BLaER1 treated with 17β-estradiol and CSF1 and Interleukin-3, amounts not matched to agents 10 nM and 100 nM (cell line): ENCODE measurements around the gene TENM4.

Source experiments
- H3K27ac ChIP-seq, 11 experiments: shearing (Covaris generic); formaldehyde crosslinking; 2 replicates each; pipeline ENCODE4 v1.8.1; 2022
- H3K27me3 ChIP-seq, 11 experiments: shearing (Covaris generic); formaldehyde crosslinking; 2 replicates each; pipeline ENCODE4 v1.8.1; 2022
- H3K36me3 ChIP-seq, 11 experiments: shearing (Covaris generic); formaldehyde crosslinking; 2 replicates each; pipeline ENCODE4 v1.8.1; 2022
- H3K4me1 ChIP-seq, 10 experiments: shearing (Covaris generic); formaldehyde crosslinking; 2 replicates each; pipeline ENCODE4 v1.8.1; 2022
- H3K4me2 ChIP-seq, 11 experiments: shearing (Covaris generic); formaldehyde crosslinking; 2 replicates each; pipeline ENCODE4 v1.8.1; 2022
- H3K4me3 ChIP-seq, 10 experiments: shearing (Covaris generic); formaldehyde crosslinking; 2 replicates each; pipeline ENCODE4 v1.8.1; 2022
- H3K9ac ChIP-seq, 11 experiments: shearing (Covaris generic); formaldehyde crosslinking; 2 replicates each; pipeline ENCODE4 v1.8.1; 2022
- H3K9me3 ChIP-seq, 11 experiments: shearing (Covaris generic); formaldehyde crosslinking; replicated peaks in 1 of 11; 2 replicates each; pipeline ENCODE4 v1.8.1; 2022
- H4K20me1 ChIP-seq, 11 experiments: shearing (Covaris generic); formaldehyde crosslinking; 2 replicates each; pipeline ENCODE4 v1.8.1; 2022
- Cebpa-rat ChIP-seq, 11 experiments: shearing (Covaris generic); IDR thresholded peaks; 2 replicates each; pipeline ENCODE4 v1.8.1; 2022

Gene TENM4

GRCh38 chr11:78943841-78944240 is 497.0 kb downstream of the TENM4 start:
- no peaks in the 10 kb centered on the region; a peak in 1 of 22 replicates for H3K36me3 ChIP-seq
- no peaks in the 10 kb centered on the region for H3K27me3 ChIP-seq
- TF ChIP-seq Cebpa-rat (IDR thresholded peaks at IDR 0.05), result no peak
- H3K4me2 ChIP-seq, result no peak overlapping the region
- H3K9ac ChIP-seq, result no peak overlapping the region
- no peaks in the 10 kb centered on the region for H4K20me1 ChIP-seq
- H3K27ac ChIP-seq, result no peak overlapping the region
- H3K9me3 ChIP-seq, result peaks cover 0 to 16% (median 5%) of the 10 kb centered on the region in 11 experiments; a peak in 7 of 22 replicates
- H3K4me1 ChIP-seq, result peaks cover 0 to 7% (median 7%) of the 10 kb centered on the region in 10 experiments; a peak in 11 of 20 replicates
- no peak overlapping the region for H3K4me3 ChIP-seq

GRCh38 chr11:78943154-78943553 is 497.7 kb downstream of the TENM4 start:
- no peak overlapping the region for H3K4me3 ChIP-seq
- H3K4me1 ChIP-seq, result peaks cover 0 to 12% (median 10%) of the 10 kb centered on the region in 10 experiments; a peak in 11 of 20 replicates
- no peak overlapping the region for H3K9ac ChIP-seq
- H3K27me3 ChIP-seq, result no peaks in the 10 kb centered on the region
- H3K9me3 ChIP-seq, result peaks cover 0 to 16% (median 5%) of the 10 kb centered on the region in 11 experiments; a peak in 7 of 22 replicates
- H3K4me2 ChIP-seq, result no peak overlapping the region
- H4K20me1 ChIP-seq, result no peaks in the 10 kb centered on the region
- H3K36me3 ChIP-seq, result no peaks in the 10 kb centered on the region; a peak in 1 of 22 replicates
- no peak for TF ChIP-seq Cebpa-rat (IDR thresholded peaks at IDR 0.05)
- no peak overlapping the region for H3K27ac ChIP-seq

- no peak overlapping the region for H3K9ac ChIP-seq
- H3K36me3 ChIP-seq, result no peaks in the 10 kb centered on the region; a peak in 1 of 22 replicates
- H3K4me2 ChIP-seq, result no peak overlapping the region
- H3K27me3 ChIP-seq, result no peaks in the 10 kb centered on the region
- H3K27ac ChIP-seq, result no peak overlapping the region
- no peak overlapping the region for H3K4me3 ChIP-seq
- H3K4me1 ChIP-seq, result peaks cover 0 to 12% (median 10%) of the 10 kb centered on the region in 10 experiments; a peak in 13 of 20 replicates
- H3K9me3 ChIP-seq, result peaks cover 0 to 8% (median 5%) of the 10 kb centered on the region in 11 experiments; a peak in 7 of 22 replicates
- no peaks in the 10 kb centered on the region for H4K20me1 ChIP-seq
- no peak for TF ChIP-seq Cebpa-rat (IDR thresholded peaks at IDR 0.05)
Observed at GRCh38 chr11:78941226-78941851, 499.5 kb downstream of the TENM4 start.

GRCh38 chr11:78940500-78941225 is 500.2 kb downstream of the TENM4 start:
- no peak overlapping the region for H3K4me3 ChIP-seq
- peaks cover 0 to 1% (median 0%) of the 10 kb centered on the region in 11 experiments; a peak in 1 of 22 replicates for H3K9me3 ChIP-seq
- H3K36me3 ChIP-seq, result no peaks in the 10 kb centered on the region
- H3K4me2 ChIP-seq, result no peak overlapping the region
- no peaks in the 10 kb centered on the region for H3K27me3 ChIP-seq
- H4K20me1 ChIP-seq, result no peaks in the 10 kb centered on the region
- no peak overlapping the region for H3K9ac ChIP-seq
- H3K4me1 ChIP-seq, result peaks cover 5 to 18% (median 13%) of the 10 kb centered on the region in 10 experiments; a peak in 19 of 20 replicates
- TF ChIP-seq Cebpa-rat (IDR thresholded peaks at IDR 0.05), result no peak
- H3K27ac ChIP-seq, result no peak overlapping the region

- Histone ChIP-seq H3K36me3 (no peaks in the 10 kb centered on the region), H3K27ac (no peak overlapping the region), H3K9ac (no peak overlapping the region), H4K20me1 (no peaks in the 10 kb centered on the region), H3K4me3 (no peak overlapping the region), H3K4me2 (peak overlapping the region in 9 of 11 experiments; percentile 0 to 56 (median 37); a peak in 15 of 22 replicates), H3K4me1 (peaks cover 10 to 26% (median 18%) of the 10 kb centered on the region in 10 experiments; a peak in 19 of 20 replicates), H3K27me3 (no peaks in the 10 kb centered on the region), H3K9me3 (no peaks in the 10 kb centered on the region)
- no peak for TF ChIP-seq Cebpa-rat (IDR thresholded peaks at IDR 0.05)
Observed at GRCh38 chr11:78938971-78939370, 501.9 kb downstream of the TENM4 start.

- no peaks in the 10 kb centered on the region for H4K20me1 ChIP-seq
- no peak for TF ChIP-seq Cebpa-rat (IDR thresholded peaks at IDR 0.05)
- no peaks in the 10 kb centered on the region for H3K9me3 ChIP-seq
Observed at GRCh38 chr11:78938036-78938435, 502.8 kb downstream of the TENM4 start.

GRCh38 chr11:78935398-78936068 is 505.3 kb downstream of the TENM4 start:
- Histone ChIP-seq H3K4me1 (peaks cover 10 to 26% (median 18%) of the 10 kb centered on the region in 10 experiments; a peak in 19 of 20 replicates), H3K4me3 (no peak overlapping the region), H4K20me1 (no peaks in the 10 kb centered on the region), H3K9me3 (no peaks in the 10 kb centered on the region), H3K27ac (peak overlapping the region in 3 of 11 experiments; percentile 2 to 27 (median 4); a peak in 3 of 22 replicates), H3K27me3 (no peaks in the 10 kb centered on the region), H3K4me2 (peak overlapping the region in 8 of 11 experiments; percentile 20 to 73 (median 42); a peak in 15 of 22 replicates), H3K9ac (no peak overlapping the region), H3K36me3 (no peaks in the 10 kb centered on the region)
- TF ChIP-seq Cebpa-rat (IDR thresholded peaks at IDR 0.05), result no peak

More at GRCh38 chr11:78938036-78938435, 502.8 kb downstream of the TENM4 start:
- no peak overlapping the region for H3K27ac ChIP-seq
- H3K4me1 ChIP-seq, result peaks cover 10 to 26% (median 18%) of the 10 kb centered on the region in 10 experiments; a peak in 19 of 20 replicates
- H3K4me3 ChIP-seq, result no peak overlapping the region
- no peak overlapping the region for H3K9ac ChIP-seq
- no peaks in the 10 kb centered on the region for H3K27me3 ChIP-seq
- no peak overlapping the region; a peak in 1 of 22 replicates for H3K4me2 ChIP-seq
- no peaks in the 10 kb centered on the region for H3K36me3 ChIP-seq

- Histone ChIP-seq H3K27me3 (no peaks in the 10 kb centered on the region), H3K36me3 (no peaks in the 10 kb centered on the region), H3K4me1 (peaks cover 0 to 16% (median 10%) of the 10 kb centered on the region in 10 experiments; a peak in 15 of 20 replicates), H3K9me3 (no peaks in the 10 kb centered on the region), H4K20me1 (no peaks in the 10 kb centered on the region), H3K4me3 (no peak overlapping the region), H3K27ac (no peak overlapping the region), H3K4me2 (no peak overlapping the region), H3K9ac (no peak overlapping the region)
- no peak for TF ChIP-seq Cebpa-rat (IDR thresholded peaks at IDR 0.05)
Observed at GRCh38 chr11:78933350-78933749, 507.5 kb downstream of the TENM4 start.

- no peak overlapping the region for H3K9ac ChIP-seq
- no peaks in the 10 kb centered on the region for H4K20me1 ChIP-seq
- peaks cover 0 to 16% (median 10%) of the 10 kb centered on the region in 10 experiments; a peak in 15 of 20 replicates for H3K4me1 ChIP-seq
- no peak overlapping the region for H3K4me2 ChIP-seq
- H3K9me3 ChIP-seq, result no peaks in the 10 kb centered on the region
- no peaks in the 10 kb centered on the region for H3K36me3 ChIP-seq
- TF ChIP-seq Cebpa-rat (IDR thresholded peaks at IDR 0.05), result no peak
- H3K4me3 ChIP-seq, result no peak overlapping the region
- no peak overlapping the region for H3K27ac ChIP-seq
- no peaks in the 10 kb centered on the region for H3K27me3 ChIP-seq
Observed at GRCh38 chr11:78932757-78933156, 508.1 kb downstream of the TENM4 start.
